ENCODE results near the gene ATE1.

DNA sequence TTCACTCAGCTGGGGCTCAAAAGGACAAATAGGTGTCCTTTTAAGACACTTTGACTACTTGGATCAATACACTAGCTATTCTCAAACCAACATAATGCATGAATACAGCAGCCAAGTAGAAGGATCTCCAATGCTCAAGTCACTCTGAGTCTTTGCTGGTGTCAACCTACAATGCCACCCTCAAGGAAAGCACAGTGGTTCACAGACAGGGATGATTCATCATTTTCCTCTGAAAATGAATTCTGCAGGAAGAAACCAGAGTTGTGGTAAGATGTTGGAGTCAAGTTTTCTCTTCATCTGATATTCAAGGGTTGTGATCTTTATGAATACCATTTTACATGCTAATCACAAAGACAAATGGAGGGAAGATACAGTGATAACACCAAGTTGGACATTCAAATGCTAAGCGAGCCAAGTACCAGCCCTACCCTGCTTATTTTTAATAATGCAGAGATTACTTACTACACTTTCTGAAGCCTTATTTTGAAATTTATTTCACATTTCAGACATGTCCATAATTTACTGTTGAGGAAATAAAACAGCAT lies 186.5 kb downstream of the ATE1 start:
- no peak for TF ChIP-seq CTCF (IDR thresholded peaks at IDR 0.05)
- no peak for TF ChIP-seq POLR2A (IDR thresholded peaks at IDR 0.05)

Data from heart left ventricle (tissue), 13 donors.